GM23338 (cell line): ENCODE results near the gene CRMP1. TPM values are rescaled to one million over a fixed set of nuclear protein-coding genes. Genes with fewer than 3 reads are reported as not detected.

Experiments used
- ATAC-seq: fragments of 200-7000 bp; cut with Tn5 transposase; 3 replicates; pipeline ENCODE4 v1.9.1; 2020
- DNase-seq: peaks from one replicate; pipeline ENCODE4 v3.0.0-alpha.2; 2015; ENCODE audit warnings: low spot score
- H2AFZ ChIP-seq: fragments of 200-600 bp; sonication (generic); 2 replicates; pipeline ENCODE4 v1.8.0; 2016; ENCODE audit warnings: antibody characterized with exemption, mild to moderate bottlenecking, moderate library complexity
- H3F3A ChIP-seq: fragments of 200-600 bp; sonication (generic); replicated peaks from 2 replicates; pipeline ENCODE4 v1.8.0; 2017; ENCODE audit warnings: antibody characterized with exemption, mixed run types, low read depth
- H3K27ac ChIP-seq: fragments of 200-600 bp; sonication (generic); 2 replicates; pipeline ENCODE4 v1.6.1; 2016; ENCODE audit warnings: low read depth
- H3K27me3 ChIP-seq: fragments of 200-600 bp; sonication (generic); 2 replicates; pipeline ENCODE4 v1.8.0; 2016; ENCODE audit warnings: mild to moderate bottlenecking, mixed run types, moderate library complexity; ENCODE audit not compliant: insufficient read depth
- H3K36me3 ChIP-seq: fragments of 200-600 bp; sonication (generic); 2 replicates; pipeline ENCODE4 v1.8.0; 2016; ENCODE audit warnings: mild to moderate bottlenecking; ENCODE audit not compliant: insufficient read depth
- H3K4me1 ChIP-seq: fragments of 200-600 bp; sonication (generic); 2 replicates; pipeline ENCODE4 v1.8.0; 2016; ENCODE audit warnings: mild to moderate bottlenecking, moderate library complexity; ENCODE audit not compliant: insufficient read depth
- H3K4me2 ChIP-seq: fragments of 200-600 bp; sonication (generic); 2 replicates; pipeline ENCODE4 v1.7.1; 2017; ENCODE audit warnings: mixed run types
- H3K4me3 ChIP-seq: fragments of 200-600 bp; sonication (generic); 2 replicates; pipeline ENCODE4 v1.6.1; 2016; ENCODE audit warnings: mixed run types
- H3K79me2 ChIP-seq: fragments of 200-600 bp; sonication (generic); replicated peaks from 2 replicates; pipeline ENCODE4 v1.8.0; 2017; ENCODE audit warnings: mild to moderate bottlenecking; ENCODE audit not compliant: insufficient read depth
- H3K9me2 ChIP-seq: fragments of 200-600 bp; sonication (generic); 2 replicates; pipeline ENCODE4 v1.8.0; 2017; ENCODE audit not compliant: insufficient read depth
- H4K20me1 ChIP-seq: fragments of 200-600 bp; sonication (generic); replicated peaks from 2 replicates; pipeline ENCODE4 v1.8.0; 2017; ENCODE audit warnings: mild to moderate bottlenecking; ENCODE audit not compliant: insufficient read depth
- H3K27ac Mint-ChIP-seq: 2 replicates; pipeline ENCODE4 v1.8.0; 2020; ENCODE audit warnings: inconsistent platforms, mild to moderate bottlenecking, moderate library complexity, mixed read lengths
- H3K27me3 Mint-ChIP-seq: 3 replicates; pipeline ENCODE4 v1.8.0; 2022; ENCODE audit warnings: low read depth, mild to moderate bottlenecking, moderate library complexity, mixed read lengths, inconsistent platforms; ENCODE audit not compliant: insufficient read depth, poor library complexity
- H3K36me3 Mint-ChIP-seq: 3 replicates; pipeline ENCODE4 v1.8.0; 2021; ENCODE audit warnings: low read depth, mild to moderate bottlenecking, inconsistent platforms, moderate library complexity, mixed read lengths
- H3K4me1 Mint-ChIP-seq: 3 replicates; pipeline ENCODE4 v1.8.0; 2020; ENCODE audit warnings: mild to moderate bottlenecking, inconsistent platforms, mixed read lengths
- H3K4me3 Mint-ChIP-seq: 3 replicates; pipeline ENCODE4 v1.8.0; 2021; ENCODE audit warnings: moderate library complexity, mild to moderate bottlenecking, inconsistent platforms, mixed read lengths
- H3K9me3 Mint-ChIP-seq: 3 replicates; pipeline ENCODE4 v1.8.0; 2020; ENCODE audit warnings: moderate library complexity, mild to moderate bottlenecking, inconsistent platforms, mixed read lengths
- CREB1 ChIP-seq: fragments of 250-450 bp; sonication (Bioruptor Pico); IDR thresholded peaks from 2 replicates; pipeline ENCODE4 v1.5.0; 2020; ENCODE audit warnings: low read depth, mild to moderate bottlenecking, moderate library complexity
- CTCF ChIP-seq, 2 experiments: fragments of 200-600 bp in 1 of 2; sonication (generic) in 1 of 2; conservative IDR thresholded peaks; 2 replicates each; pipeline versions ENCODE4 v1.5.1 to v1.6.1; 2016 to 2017; ENCODE audit warnings: antibody characterized with exemption in 2 of 2, low read depth in 2 of 2, mild to moderate bottlenecking in 2 of 2, moderate library complexity in 1 of 2
- ETS1 ChIP-seq: IDR thresholded peaks from 2 replicates; pipeline ENCODE4 v1.6.1; 2016; ENCODE audit warnings: antibody characterized with exemption
- EZH2 ChIP-seq: fragments of 200-600 bp; sonication (generic); IDR thresholded peaks from one replicate; pipeline ENCODE4 v1.8.0; 2017; ENCODE audit warnings: antibody characterized with exemption, mild to moderate bottlenecking, low read depth; ENCODE audit not compliant: unreplicated experiment
- EZH2phosphoT487 ChIP-seq: fragments of 200-600 bp; sonication (generic); IDR thresholded peaks from one replicate; pipeline ENCODE4 v1.8.1; 2018; ENCODE audit warnings: antibody characterized with exemption; ENCODE audit not compliant: unreplicated experiment
- JUNB ChIP-seq: IDR thresholded peaks from one replicate; pipeline ENCODE4 v1.6.1; 2016; ENCODE audit warnings: antibody characterized with exemption; ENCODE audit not compliant: unreplicated experiment
- NANOG ChIP-seq: IDR thresholded peaks from 2 replicates; pipeline ENCODE4 v1.6.1; 2016; ENCODE audit warnings: antibody characterized with exemption, borderline replicate concordance
- POLR2AphosphoS5 ChIP-seq: IDR thresholded peaks from 2 replicates; pipeline ENCODE4 v1.6.1; 2016; ENCODE audit warnings: antibody characterized with exemption, low read depth
- REST ChIP-seq: IDR thresholded peaks from one replicate; pipeline ENCODE4 v1.6.1; 2018; ENCODE audit warnings: antibody characterized with exemption; ENCODE audit not compliant: unreplicated experiment
- STAT1 ChIP-seq: IDR thresholded peaks from one replicate; pipeline ENCODE4 v1.6.1; 2016; ENCODE audit warnings: antibody characterized with exemption; ENCODE audit not compliant: unreplicated experiment
- ZNF114 ChIP-seq: fragments of 250-450 bp; sonication (Bioruptor Pico); IDR thresholded peaks from 2 replicates; pipeline ENCODE4 v1.5.0; 2020; ENCODE audit warnings: mild to moderate bottlenecking, moderate library complexity
- ZNF331 ChIP-seq: fragments of 250-450 bp; sonication (Bioruptor Pico); IDR thresholded peaks from 2 replicates; pipeline ENCODE4 v1.5.0; 2020; ENCODE audit warnings: low read depth, mild to moderate bottlenecking, moderate library complexity
- ZNF462 ChIP-seq: fragments of 250-450 bp; sonication (Bioruptor Pico); IDR thresholded peaks from 2 replicates; pipeline ENCODE4 v1.5.0; 2020; ENCODE audit warnings: mild to moderate bottlenecking, moderate library complexity
- polyA plus RNA-seq: library from polyadenylated mRNA; unstranded; fragments of >200 nt; fragmentation: Nextera tagmentation; extraction: Ambion mirVana; gene quantifications from 2 replicates; pipeline ENCODE4 v1.2.1, GENCODE V29; 2016
- total RNA-seq: library from RNA; depleted of rRNA; stranded (reverse); fragments of >200 nt; shearing (Covaris generic); gene quantifications from 2 replicates; pipeline ENCODE4 v1.2.3, GENCODE V29; 2014

CRMP1 gene
- total and polyA plus RNA-seq, 2 experiments from 2014 or later, result 52.7 to 146 TPM

- no peaks in the 10 kb centered on the region for H3K4me1 ChIP-seq
- H3K36me3 ChIP-seq, result peaks cover 19% of the 10 kb centered on the region; the same call in 1 of the 2 replicates
- peaks cover 5% of the 10 kb centered on the region for H3K4me1 Mint-ChIP-seq
- H4K20me1 ChIP-seq, result peaks cover 6% of the 10 kb centered on the region; the same call in 1 of the 2 replicates
- no peak for TF ChIP-seq ZNF462 (CRISPR knock-in tag)
- TF ChIP-seq ETS1, result no peak
- TF ChIP-seq CTCF (conservative IDR thresholded peaks at IDR 0.05; ENCODE audit: low read depth in 2 of 2), result no peak
- no peak for TF ChIP-seq REST
- no peak for TF ChIP-seq STAT1
- TF ChIP-seq ZNF114 (CRISPR knock-in tag), result no peak
- no peak for TF ChIP-seq NANOG
- TF ChIP-seq CREB1, result no peak
- no peak for TF ChIP-seq EZH2phosphoT487
- no peak for TF ChIP-seq POLR2AphosphoS5
- TF ChIP-seq JUNB, result no peak
- TF ChIP-seq EZH2, result no peak
- TF ChIP-seq ZNF331 (CRISPR knock-in tag), result no peak
- no peaks in the 10 kb centered on the region for H3F3A ChIP-seq
- no peak overlapping the region for H3K4me3 ChIP-seq
- ATAC-seq (no peak), DNase-seq (no peak)
- H3K9me3 Mint-ChIP-seq, result no peaks in the 10 kb centered on the region
- no peak overlapping the region for H3K27ac ChIP-seq
- no peak overlapping the region for H3K27ac Mint-ChIP-seq
- peaks cover 6% of the 10 kb centered on the region for H3K27me3 Mint-ChIP-seq
- H3K4me3 Mint-ChIP-seq, result no peak overlapping the region
- no peaks in the 10 kb centered on the region for H3K27me3 ChIP-seq
- H3K79me2 ChIP-seq, result no peaks in the 10 kb centered on the region
- no peak overlapping the region for H2AFZ ChIP-seq
- H3K4me2 ChIP-seq, result no peak overlapping the region
- peaks cover 58% of the 10 kb centered on the region for H3K36me3 Mint-ChIP-seq
- no peaks in the 10 kb centered on the region for H3K9me2 ChIP-seq
Measured at GRCh38 chr4:5839751-5840674, 52.9 kb downstream of the CRMP1 start.
